Nephron (organoid): ENCODE data around the gene CCDC141.
A peak's percentile ranks its signal among the peaks of the same experiment; 100 is the strongest.
"Not testable (repeated sequence)": the region's sequence is repeated elsewhere in the genome, so short reads cannot be mapped to it uniquely, and the experiment has no call there.

ENCODE experiments used
- H3K27ac Mint-ChIP-seq, 3 experiments: 2 replicates each; pipeline ENCODE4 v1.8.0; 2020; ENCODE audit warnings: mixed read lengths in 3 of 3, mild to moderate bottlenecking in 2 of 3, moderate library complexity in 1 of 3
- H3K27me3 Mint-ChIP-seq: 2 replicates; pipeline ENCODE4 v1.8.0; 2021; ENCODE audit warnings: low read depth, mild to moderate bottlenecking, moderate library complexity, mixed read lengths
- H3K36me3 Mint-ChIP-seq: 2 replicates; pipeline ENCODE4 v1.8.0; 2020; ENCODE audit warnings: low read depth, mixed read lengths
- H3K4me1 Mint-ChIP-seq: 2 replicates; pipeline ENCODE4 v1.8.0; 2020; ENCODE audit warnings: mixed read lengths
- H3K4me3 Mint-ChIP-seq, 3 experiments: 2 replicates each; pipeline ENCODE4 v1.8.0; 2020; ENCODE audit warnings: mild to moderate bottlenecking in 3 of 3, mixed read lengths in 3 of 3, moderate library complexity in 2 of 3
- H3K9me3 Mint-ChIP-seq: 2 replicates; pipeline ENCODE4 v1.8.0; 2020; ENCODE audit warnings: mixed read lengths
- CTCF ChIP-seq, 3 experiments: fragments of 200-600 bp; sonication (generic); IDR thresholded peaks; one replicate each; pipeline ENCODE4 v1.5.0; 2021; ENCODE audit warnings: antibody characterized with exemption in 3 of 3; ENCODE audit not compliant: unreplicated experiment in 3 of 3

Gene CCDC141

GRCh38 chr2:178993788-178994187 is 56.1 kb downstream of the CCDC141 start:
- no peak for TF ChIP-seq CTCF (IDR thresholded peaks at IDR 0.05; ENCODE audit: unreplicated experiment in 3 of 3)
- Mint-ChIP-seq H3K36me3 (no peaks in the 10 kb centered on the region), H3K9me3 (peaks cover 5% of the 10 kb centered on the region), H3K27me3 (no peaks in the 10 kb centered on the region), H3K27ac (no peak overlapping the region), H3K4me3 (no peak overlapping the region), H3K4me1 (peaks cover 5% of the 10 kb centered on the region)

- peak in 1 of 3 experiments; percentile 8 for TF ChIP-seq CTCF (IDR thresholded peaks at IDR 0.05; ENCODE audit: unreplicated experiment in 3 of 3)
- H3K9me3 Mint-ChIP-seq, H3K4me1 Mint-ChIP-seq, H3K36me3 Mint-ChIP-seq, H3K27me3 Mint-ChIP-seq, H3K27ac Mint-ChIP-seq, H3K4me3 Mint-ChIP-seq: not testable (repeated sequence)
These were observed 57.2 kb downstream of the CCDC141 start for GRCh38 chr2:178992719-178993118.

GRCh38 chr2:178990533-178991241 is 59.2 kb downstream of the CCDC141 start:
- no peak for TF ChIP-seq CTCF (IDR thresholded peaks at IDR 0.05; ENCODE audit: unreplicated experiment in 3 of 3)
- H3K9me3 Mint-ChIP-seq, result peaks cover 5% of the 10 kb centered on the region

GRCh38 chr2:178989424-178989823 is 60.5 kb downstream of the CCDC141 start:
- not testable (repeated sequence) for H3K4me1 Mint-ChIP-seq, H3K27ac Mint-ChIP-seq, H3K36me3 Mint-ChIP-seq, H3K9me3 Mint-ChIP-seq, H3K4me3 Mint-ChIP-seq, H3K27me3 Mint-ChIP-seq

More at GRCh38 chr2:178990533-178991241, 59.2 kb downstream of the CCDC141 start:
- H3K36me3 Mint-ChIP-seq, result no peaks in the 10 kb centered on the region
- H3K4me3 Mint-ChIP-seq, result no peak overlapping the region
- H3K27me3 Mint-ChIP-seq, result no peaks in the 10 kb centered on the region
- no peaks in the 10 kb centered on the region for H3K4me1 Mint-ChIP-seq
- H3K27ac Mint-ChIP-seq, result no peak overlapping the region

- not testable (repeated sequence) for H3K27me3 Mint-ChIP-seq, H3K9me3 Mint-ChIP-seq, H3K36me3 Mint-ChIP-seq, H3K4me3 Mint-ChIP-seq, H3K27ac Mint-ChIP-seq, H3K4me1 Mint-ChIP-seq
These were observed 67.3 kb downstream of the CCDC141 start for GRCh38 chr2:178982652-178983051.

GRCh38 chr2:178980815-178981214 is 69.1 kb downstream of the CCDC141 start:
- Mint-ChIP-seq H3K4me3 (no peak overlapping the region), H3K9me3 (peaks cover 3% of the 10 kb centered on the region), H3K4me1 (no peaks in the 10 kb centered on the region), H3K27me3 (no peaks in the 10 kb centered on the region), H3K27ac (no peak overlapping the region), H3K36me3 (no peaks in the 10 kb centered on the region)
- TF ChIP-seq CTCF (IDR thresholded peaks at IDR 0.05; ENCODE audit: unreplicated experiment in 3 of 3), result no peak

GRCh38 chr2:178978667-178979066 is 71.3 kb downstream of the CCDC141 start:
- no peaks in the 10 kb centered on the region for H3K27me3 Mint-ChIP-seq
- TF ChIP-seq CTCF (IDR thresholded peaks at IDR 0.05; ENCODE audit: unreplicated experiment in 3 of 3), result no peak
- no peak overlapping the region for H3K27ac Mint-ChIP-seq
- H3K36me3 Mint-ChIP-seq, result no peaks in the 10 kb centered on the region
- no peaks in the 10 kb centered on the region for H3K4me1 Mint-ChIP-seq
- no peak overlapping the region for H3K4me3 Mint-ChIP-seq
- peaks cover 3% of the 10 kb centered on the region for H3K9me3 Mint-ChIP-seq
